ENCODE results near the gene HSFX4. TPM values are rescaled to one million over a fixed set of nuclear protein-coding genes. Genes with fewer than 3 reads are reported as not detected.
"Not testable (repeated sequence)": the region's sequence is repeated elsewhere in the genome, so short reads cannot be mapped to it uniquely, and the experiment has no call there.

The HSFX4 gene
- not detected in 2 replicates for polyA plus RNA-seq (2014; cell fraction: cytosol; rRNA removed)
- not detected in 2 replicates for polyA plus RNA-seq (2014; cell fraction: nucleus; rRNA removed)

GRCh38 chrX:149929400-149929799, at the start of gene HSFX4:
Gene HSFX4 (plus strand): TSS chrX:149929573. CDS start chrX:149929645, 72 bp downstream.
- DNase-seq (ENCODE audit: low spot score): not testable (repeated sequence)

DNA sequence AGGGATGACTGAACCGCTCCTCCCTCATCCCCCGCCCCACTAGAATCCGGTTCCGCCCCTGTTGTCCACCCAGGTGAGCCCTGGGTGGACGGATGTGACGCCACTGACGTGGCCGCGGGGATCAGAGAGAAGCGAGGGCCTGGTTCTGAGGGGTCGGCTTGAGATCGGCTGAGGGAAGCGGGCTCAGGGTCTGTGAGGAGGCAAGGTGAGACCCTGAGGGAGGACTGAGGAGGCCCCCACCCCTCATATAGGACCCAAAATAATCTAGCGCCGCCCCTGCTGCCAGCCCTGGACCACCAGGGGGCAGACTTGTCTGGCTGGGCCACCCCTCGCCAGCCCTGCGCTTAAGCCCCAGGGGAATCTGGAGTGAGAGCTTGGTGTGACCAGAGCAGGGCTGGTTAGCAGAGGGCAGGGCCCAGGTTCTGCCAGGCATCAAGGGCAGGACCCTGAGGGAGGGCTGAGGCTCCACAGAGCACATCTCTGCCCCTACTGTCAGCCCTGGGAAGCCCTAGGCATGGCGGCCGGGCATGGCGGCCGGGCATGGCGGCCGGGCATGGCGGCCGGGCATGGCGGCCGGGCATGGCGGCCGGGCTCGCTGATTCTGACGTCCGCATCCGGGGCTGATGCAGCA, 48.2 kb upstream of the HSFX4 start, which contains the start of gene MAGEA8:
Gene MAGEA8, plus strand, starts transcription at position 103 of the 631 bp plus-strand sequence. CDS start 3,090 bp downstream, outside the sequence.
- DNase-seq (ENCODE audit: low spot score): no peak

GRCh38 chrX:149890828-149891227, 38.5 kb upstream of the HSFX4 start:
- not testable (repeated sequence) for DNase-seq (ENCODE audit: low spot score)

DNA sequence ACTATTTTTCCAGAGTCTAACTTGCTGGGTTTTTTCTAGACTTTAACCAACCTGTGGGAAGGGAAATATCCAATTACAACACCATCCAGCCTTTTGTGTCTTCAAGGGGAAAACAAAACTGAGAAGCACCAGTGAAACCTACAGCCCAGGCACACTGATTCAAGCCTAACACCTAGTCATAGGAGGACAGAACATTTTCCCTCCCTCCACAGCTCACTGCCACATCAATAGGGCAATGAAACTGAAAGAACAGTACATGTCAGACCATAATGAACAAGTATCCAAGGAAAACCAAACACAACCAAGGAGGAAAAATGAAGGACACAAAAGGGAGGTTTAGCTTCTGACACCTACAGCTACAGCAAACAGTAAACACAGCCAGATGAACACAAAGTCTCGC, 30.8 kb upstream of the HSFX4 start:
- DNase-seq (ENCODE audit: low spot score): no peak

DNA sequence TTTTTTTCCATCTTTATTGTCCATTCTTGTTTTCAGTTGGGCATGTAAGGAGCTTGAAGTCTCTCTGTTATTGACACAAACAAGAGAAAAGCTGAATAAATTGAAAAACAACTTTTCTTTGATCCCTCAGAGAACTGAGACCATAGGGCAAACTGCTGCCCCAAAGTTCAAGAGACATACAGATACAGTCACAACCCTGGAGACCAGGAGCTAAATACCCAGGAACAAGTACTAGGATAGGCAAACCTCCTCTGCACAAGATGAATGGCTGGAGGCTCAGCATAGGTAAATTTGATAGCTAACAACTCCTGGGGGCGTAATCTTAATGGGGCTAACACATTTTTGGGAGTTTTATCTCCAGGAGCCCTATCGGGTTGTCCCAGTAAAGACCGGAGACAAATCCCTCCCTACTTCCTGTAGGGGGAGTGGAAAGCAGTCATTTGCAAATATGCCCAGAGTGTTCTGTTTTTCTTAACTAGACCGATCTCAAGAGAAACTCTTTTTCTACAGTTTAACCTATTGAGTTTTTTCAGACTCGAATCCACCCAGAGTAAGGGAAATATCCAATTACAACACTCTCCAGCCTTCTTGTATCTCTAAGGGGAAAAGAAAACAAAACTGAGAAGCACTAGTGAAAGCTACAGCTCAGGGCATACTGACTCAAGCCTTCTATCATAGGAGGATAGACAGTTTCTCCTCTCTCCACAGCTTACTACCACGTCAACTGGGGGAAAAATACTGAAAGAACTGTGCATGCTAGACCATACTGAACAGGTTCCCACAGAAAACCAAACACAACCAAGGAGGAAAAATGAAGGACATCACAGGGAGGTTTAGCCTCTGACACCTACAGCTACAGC, 25.3 kb upstream of the HSFX4 start:
- no peak for DNase-seq (ENCODE audit: low spot score)

- no peak for DNase-seq (ENCODE audit: low spot score)
These were observed 21.1 kb upstream of the HSFX4 start for GRCh38 chrX:149908308-149908707.

GRCh38 chrX:149908727-149909126, 20.6 kb upstream of the HSFX4 start:
- DNase-seq (ENCODE audit: low spot score): no peak

DNA sequence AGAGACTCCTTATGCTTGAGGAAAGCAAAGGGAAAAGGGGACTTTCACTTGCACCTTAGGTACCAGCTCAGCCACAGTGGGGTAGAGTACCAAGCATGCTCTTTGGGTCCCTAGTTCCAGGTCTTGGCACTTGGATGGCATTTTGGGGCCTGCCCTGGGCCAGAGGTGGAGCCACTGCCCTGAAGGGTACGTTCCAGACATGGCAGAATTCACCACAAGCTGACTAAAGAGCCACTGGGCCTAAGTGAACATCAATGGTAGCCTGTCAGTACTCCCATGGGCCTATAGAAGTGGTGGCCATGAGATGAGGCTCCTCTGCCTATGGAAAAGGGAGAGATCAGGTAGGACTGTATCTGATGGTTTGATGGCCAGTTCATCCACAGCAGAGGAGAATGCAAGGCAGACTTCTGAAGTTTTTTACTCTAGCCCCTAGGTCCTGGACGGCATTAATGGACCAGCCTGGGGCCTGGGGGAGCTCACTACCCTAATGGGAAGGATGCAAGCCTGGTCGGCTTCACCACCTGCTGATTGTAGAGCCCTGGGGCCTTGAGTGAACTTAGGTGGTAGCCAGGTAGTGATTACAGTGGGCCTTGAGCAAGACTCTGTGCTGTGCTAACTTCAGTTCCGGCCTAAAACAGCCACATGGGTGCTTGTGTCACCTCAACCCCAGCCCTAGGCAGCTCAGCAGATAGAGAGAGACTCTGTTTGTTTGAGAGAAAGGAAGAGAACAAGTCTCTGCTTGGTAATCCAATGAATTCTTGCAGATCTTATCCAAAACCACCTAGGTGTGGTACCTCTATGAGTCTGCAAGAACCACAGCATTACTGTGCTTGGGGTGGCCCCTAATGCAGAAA, 19.8 kb upstream of the HSFX4 start:
- DNase-seq (ENCODE audit: low spot score): no peak

DNA sequence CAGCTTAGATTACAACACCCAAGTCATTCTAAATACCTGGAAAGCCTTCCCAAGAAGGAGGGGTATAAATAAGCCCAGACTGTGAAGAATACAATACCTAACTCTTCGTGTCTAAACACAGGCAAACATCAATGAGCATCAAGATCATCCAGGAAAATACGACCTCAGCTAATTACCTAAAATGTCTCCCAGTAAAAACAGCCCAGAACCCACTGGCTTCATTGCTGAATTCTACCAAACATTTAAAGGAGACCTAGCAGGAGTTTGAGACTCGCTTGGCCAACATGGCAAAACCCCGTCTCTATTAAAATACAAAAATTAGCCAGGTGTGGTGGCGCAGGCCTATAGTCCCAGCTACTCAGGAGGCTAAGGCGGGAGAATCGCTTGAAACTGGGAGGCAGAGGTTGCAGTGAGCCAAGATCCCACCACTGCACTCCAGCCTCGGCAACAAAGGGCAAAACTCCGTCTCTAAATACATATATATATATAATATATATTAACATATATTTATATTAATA, 19.1 kb upstream of the HSFX4 start:
- DNase-seq (ENCODE audit: low spot score): no peak

DNA sequence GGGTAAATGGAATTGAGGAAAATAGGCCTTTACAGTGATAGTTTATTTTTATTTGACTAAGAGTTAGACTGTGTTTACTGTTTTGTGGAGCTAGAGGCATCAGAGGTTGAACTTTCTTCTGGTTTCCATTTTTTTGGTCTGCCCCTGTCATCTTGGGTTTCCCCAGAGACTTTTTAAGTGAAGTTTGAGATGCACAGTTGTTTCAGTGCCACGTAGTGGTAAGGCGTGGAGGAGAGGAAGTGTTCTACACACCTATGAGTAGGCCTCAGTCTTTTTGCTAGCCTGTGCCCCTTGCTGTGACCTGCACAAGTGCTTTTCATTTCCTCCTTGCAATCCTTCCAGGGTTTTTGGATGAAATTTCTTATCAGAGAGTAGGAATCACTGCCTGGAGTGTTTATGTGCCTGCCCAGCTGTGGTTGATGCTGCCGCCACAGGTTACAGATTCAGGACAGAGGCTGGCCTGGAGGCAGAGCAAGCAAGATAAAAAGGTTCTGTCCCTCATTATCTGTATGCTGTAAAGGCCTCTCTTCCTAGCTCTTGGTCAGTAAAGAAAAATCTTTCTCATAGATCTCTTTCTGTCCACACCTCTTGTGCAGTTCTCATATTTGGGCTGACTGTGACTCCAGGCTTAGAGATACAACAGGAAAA, 12.5 kb upstream of the HSFX4 start:
- no peak for DNase-seq (ENCODE audit: low spot score)

DNA sequence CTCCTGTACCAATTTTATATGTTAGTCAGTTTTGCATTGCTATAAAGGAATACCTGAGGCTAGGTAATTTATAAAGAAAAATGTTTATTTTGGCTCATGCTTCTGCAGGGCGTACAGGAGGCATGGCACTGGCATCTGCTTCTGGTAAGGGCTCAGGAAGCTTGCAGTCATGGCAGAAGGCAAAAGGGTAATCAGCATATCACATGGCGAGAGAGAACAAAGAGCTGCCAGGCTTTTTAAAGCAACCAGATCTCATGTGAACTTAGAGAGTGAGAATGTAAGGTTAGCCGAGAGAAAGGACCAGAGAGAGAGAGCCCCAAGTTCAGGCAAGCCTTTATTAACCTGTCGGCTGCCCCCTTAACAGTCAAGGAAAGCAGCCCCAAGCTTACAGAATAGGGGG, 5.5 kb upstream of the HSFX4 start:
- not testable (repeated sequence) for DNase-seq (ENCODE audit: low spot score)

GRCh38 chrX:149924434-149924833, 4.9 kb upstream of the HSFX4 start:
- not testable (repeated sequence) for DNase-seq (ENCODE audit: low spot score)

GRCh38 chrX:149927245-149927963, 2.0 kb upstream of the HSFX4 start:
- DNase-seq (ENCODE audit: low spot score): not testable (repeated sequence)

- not testable (repeated sequence) for DNase-seq (ENCODE audit: low spot score)
These were observed 1.5 kb upstream of the HSFX4 start for GRCh38 chrX:149927964-149928258.

DNA sequence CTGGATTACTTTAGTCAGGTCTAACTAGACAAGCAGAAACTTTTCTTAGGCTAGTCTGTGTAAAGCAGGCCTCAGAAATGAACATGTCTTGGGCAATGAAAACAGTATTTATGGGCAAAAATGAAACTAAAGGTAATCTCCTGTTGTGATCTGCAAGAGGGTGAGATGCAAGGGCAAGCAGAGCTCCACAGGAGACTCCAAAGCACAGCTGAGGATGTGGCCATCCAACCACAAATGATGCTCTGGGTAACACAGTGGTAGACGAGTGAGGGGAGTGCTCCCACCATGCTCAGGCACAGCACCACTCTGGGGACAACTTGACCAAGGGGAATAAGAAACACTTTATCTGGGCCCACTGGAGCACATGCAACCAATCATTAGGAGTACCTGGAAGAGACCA, 738 bp upstream of the HSFX4 start:
- DNase-seq (ENCODE audit: low spot score): not testable (repeated sequence)

DNA sequence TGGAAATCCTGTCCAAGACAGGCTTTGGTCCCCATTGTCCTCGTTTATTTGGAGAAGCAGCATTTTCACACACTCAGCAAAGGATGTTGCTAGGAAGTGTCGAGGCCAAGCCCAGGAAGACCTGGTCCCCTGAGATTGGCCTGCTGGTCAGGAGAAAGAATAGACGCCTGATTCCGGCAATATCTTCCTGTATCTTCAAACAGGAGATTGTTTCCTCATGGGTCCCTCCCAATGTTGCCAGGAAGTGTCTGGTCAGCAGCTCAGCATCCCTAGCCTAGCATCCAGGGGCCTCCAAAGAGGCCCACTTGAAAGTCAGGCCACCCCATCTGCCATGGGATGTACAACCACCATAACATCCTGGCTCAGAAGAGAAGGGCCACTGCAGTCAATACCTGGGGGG, 2.0 kb downstream of the HSFX4 start:
- not testable (repeated sequence) for DNase-seq (ENCODE audit: low spot score)

DNA sequence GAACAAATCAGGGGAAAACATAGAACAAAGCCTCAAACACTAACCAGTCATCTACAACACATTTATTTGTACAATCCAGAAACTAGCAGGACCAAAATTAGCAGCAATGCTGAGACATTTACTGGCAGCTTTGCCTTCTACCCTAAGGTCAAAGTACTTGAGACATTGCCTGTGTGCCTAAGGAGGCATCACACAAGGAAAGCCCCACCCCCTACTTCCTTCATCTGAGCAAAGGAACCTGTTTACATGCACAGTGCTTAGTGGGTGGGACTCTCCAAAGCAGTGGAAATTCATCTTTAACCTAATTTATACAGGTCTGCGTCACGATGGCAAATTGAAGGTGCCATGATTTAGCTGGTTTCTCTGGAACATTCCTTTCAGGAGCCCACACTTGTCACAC, 2.8 kb downstream of the HSFX4 start:
- not testable (repeated sequence) for DNase-seq (ENCODE audit: low spot score)

DNA sequence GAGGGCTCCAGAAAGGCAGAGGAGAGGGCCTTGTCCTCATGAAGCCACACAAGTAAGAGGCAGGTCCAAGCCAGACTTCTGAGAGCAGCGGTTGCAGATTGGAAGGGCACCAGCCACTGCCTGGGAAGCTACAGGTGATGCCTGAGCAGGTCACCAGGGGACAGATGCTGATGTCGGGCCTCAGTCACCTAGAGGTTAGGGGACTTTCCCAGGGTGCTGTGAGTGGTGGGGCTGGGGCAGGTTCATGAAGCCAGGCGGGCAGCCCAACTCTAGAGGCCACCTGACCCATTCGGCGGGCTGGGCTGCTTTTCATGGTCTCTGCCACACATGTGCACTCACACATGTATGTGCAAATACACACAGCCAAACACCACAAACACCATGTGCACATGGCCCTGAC, 3.6 kb downstream of the HSFX4 start:
- DNase-seq (ENCODE audit: low spot score): not testable (repeated sequence)

- not testable (repeated sequence) for DNase-seq (ENCODE audit: low spot score)
These were observed 4.2 kb downstream of the HSFX4 start for GRCh38 chrX:149933547-149933946.

DNA sequence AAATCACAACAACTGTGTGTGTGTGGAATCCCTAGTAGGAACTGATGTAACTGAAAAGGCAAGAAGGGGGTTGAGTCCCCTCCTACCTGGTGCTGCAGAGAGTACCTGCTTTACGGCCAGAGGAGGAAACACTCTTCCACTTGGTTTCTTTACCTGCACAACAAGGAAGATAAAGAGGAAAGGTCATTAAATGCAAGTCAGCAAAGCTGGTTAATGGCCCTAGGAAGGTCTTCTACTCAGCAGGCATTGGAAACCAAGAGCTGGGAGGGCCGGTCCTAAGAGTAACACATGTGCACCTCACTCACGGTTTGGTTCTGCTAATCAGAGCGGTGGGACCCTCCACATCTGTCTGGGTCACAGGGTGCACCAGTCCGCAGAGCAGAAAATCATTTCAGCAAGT, 8.0 kb downstream of the HSFX4 start:
- not testable (repeated sequence) for DNase-seq (ENCODE audit: low spot score)

Data from SK-N-DZ (cell line).